Vagina (tissue), 2 donors: ENCODE measurements around the gene VAX1. TPM values are rescaled to one million over a fixed set of nuclear protein-coding genes. Genes with fewer than 3 reads are reported as not detected.
"Not testable (repeated sequence)": the region's sequence is repeated elsewhere in the genome, so short reads cannot be mapped to it uniquely, and the experiment has no call there.

ENCODE experiments used
- DNase-seq, 2 donors: peaks; one replicate each; pipeline ENCODE4 v3.0.0-alpha.2; 2017; ENCODE audit errors: extremely low spot score in 2 of 2
- H3K27ac ChIP-seq: fragments of 200-600 bp; sonication (generic); one replicate; pipeline ENCODE4 v1.5.1; 2019
- H3K27me3 ChIP-seq: fragments of 200-600 bp; sonication (generic); one replicate; pipeline ENCODE4 v1.5.1; 2019
- H3K36me3 ChIP-seq, 2 donors: fragments of 200-600 bp; sonication (generic); one replicate each; pipeline ENCODE4 v1.5.1; 2017 to 2019
- H3K4me1 ChIP-seq: fragments of 200-600 bp; sonication (generic); one replicate; pipeline ENCODE4 v1.5.1; 2019
- H3K4me3 ChIP-seq, 2 donors: fragments of 200-600 bp; sonication (generic); 1 replicate in 1 of 2; 2 replicates in 1 of 2; pipeline ENCODE4 v1.5.1; 2016 to 2019
- H3K9me3 ChIP-seq: fragments of 200-600 bp; sonication (generic); one replicate; pipeline ENCODE4 v1.5.1; 2019
- POLR2A ChIP-seq, 2 donors: fragments of 450-650 bp; IDR thresholded peaks; one replicate each; pipeline ENCODE4 v1.6.1; 2017; ENCODE audit warnings: antibody characterized with exemption in 2 of 2, mild to moderate bottlenecking in 2 of 2, moderate library complexity in 2 of 2
- POLR2AphosphoS5 ChIP-seq, 2 donors: sonication (generic); formaldehyde crosslinking; IDR thresholded peaks; one replicate each; pipeline ENCODE4 v1.9.0; 2017; ENCODE audit warnings: antibody characterized with exemption in 2 of 2, mild to moderate bottlenecking in 2 of 2, low read depth in 1 of 2; ENCODE audit not compliant: insufficient read depth in 1 of 2
- intact Hi-C: fragments of 100-400 bp; cut with DNase I; formaldehyde crosslinking; loops from one replicate; pipeline ENCODE4 v1.15.1; 2023
- microRNA-seq: library from miRNA; unstranded; fragments of <30 nt; microRNA quantifications from one replicate; pipeline ENCODE4, GENCODE V29; 2017; ENCODE audit warnings: borderline number of aligned reads, borderline replicate concordance
- small RNA-seq: library from RNA; depleted of rRNA; stranded (forward); fragments of <200 nt; gene quantifications from one replicate; pipeline ENCODE3, GENCODE V24; 2016
- total RNA-seq: library from RNA; depleted of rRNA; stranded (reverse); fragments of >200 nt; gene quantifications from one replicate; pipeline ENCODE4 v1.2.3, GENCODE V29; 2016
- TF ChIP-seq, protein P1 (sequence below), 3 experiments: fragments of 450-650 bp in 2 of 3; fragments of 200-600 bp in 1 of 3; sonication (generic) in 1 of 3; IDR thresholded peaks; one replicate each; pipeline ENCODE4 v1.5.1; 2017 to 2019; ENCODE audit warnings: antibody characterized with exemption in 3 of 3, mild to moderate bottlenecking in 2 of 3, moderate library complexity in 2 of 3

Gene VAX1
- total RNA-seq, 1 donor from 2014 or later: not detected

DNA sequence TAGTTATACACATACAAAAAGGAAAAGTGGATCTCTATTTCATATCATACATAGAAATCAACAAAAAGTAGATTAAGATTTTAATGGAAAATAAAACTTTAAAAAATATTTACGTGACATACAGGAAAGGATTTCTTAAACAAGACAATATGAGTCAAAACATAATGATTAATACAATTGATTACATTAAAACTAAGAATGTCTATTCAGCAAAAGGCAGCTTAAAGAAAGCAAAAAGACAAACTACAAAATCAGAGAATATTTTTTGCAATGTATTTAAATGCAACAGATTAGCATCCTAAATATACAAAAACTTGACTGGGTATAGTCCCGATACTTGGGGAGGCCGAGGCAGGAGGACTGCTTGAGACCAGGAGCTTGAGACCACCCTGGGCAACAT, 50.5 kb downstream of the VAX1 start:
- Histone ChIP-seq H3K27ac (no peak overlapping the region), H3K4me1 (no peaks in the 10 kb centered on the region), H3K36me3 (no peaks in the 10 kb centered on the region), H3K4me3 (no peak overlapping the region), H3K9me3 (no peaks in the 10 kb centered on the region), H3K27me3 (no peaks in the 10 kb centered on the region)
- intact Hi-C loops: no loop called here
- DNase-seq: no peak
- TF ChIP-seq POLR2AphosphoS5 (IDR thresholded peaks at IDR 0.05; ENCODE audit: insufficient read depth in 1 of 2, low read depth in 1 of 2) (no peak), POLR2A (IDR thresholded peaks at IDR 0.05) (no peak)
- TF ChIP-seq, protein P1, sequence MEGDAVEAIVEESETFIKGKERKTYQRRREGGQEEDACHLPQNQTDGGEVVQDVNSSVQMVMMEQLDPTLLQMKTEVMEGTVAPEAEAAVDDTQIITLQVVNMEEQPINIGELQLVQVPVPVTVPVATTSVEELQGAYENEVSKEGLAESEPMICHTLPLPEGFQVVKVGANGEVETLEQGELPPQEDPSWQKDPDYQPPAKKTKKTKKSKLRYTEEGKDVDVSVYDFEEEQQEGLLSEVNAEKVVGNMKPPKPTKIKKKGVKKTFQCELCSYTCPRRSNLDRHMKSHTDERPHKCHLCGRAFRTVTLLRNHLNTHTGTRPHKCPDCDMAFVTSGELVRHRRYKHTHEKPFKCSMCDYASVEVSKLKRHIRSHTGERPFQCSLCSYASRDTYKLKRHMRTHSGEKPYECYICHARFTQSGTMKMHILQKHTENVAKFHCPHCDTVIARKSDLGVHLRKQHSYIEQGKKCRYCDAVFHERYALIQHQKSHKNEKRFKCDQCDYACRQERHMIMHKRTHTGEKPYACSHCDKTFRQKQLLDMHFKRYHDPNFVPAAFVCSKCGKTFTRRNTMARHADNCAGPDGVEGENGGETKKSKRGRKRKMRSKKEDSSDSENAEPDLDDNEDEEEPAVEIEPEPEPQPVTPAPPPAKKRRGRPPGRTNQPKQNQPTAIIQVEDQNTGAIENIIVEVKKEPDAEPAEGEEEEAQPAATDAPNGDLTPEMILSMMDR (IDR thresholded peaks at IDR 0.05): no peak

DNA sequence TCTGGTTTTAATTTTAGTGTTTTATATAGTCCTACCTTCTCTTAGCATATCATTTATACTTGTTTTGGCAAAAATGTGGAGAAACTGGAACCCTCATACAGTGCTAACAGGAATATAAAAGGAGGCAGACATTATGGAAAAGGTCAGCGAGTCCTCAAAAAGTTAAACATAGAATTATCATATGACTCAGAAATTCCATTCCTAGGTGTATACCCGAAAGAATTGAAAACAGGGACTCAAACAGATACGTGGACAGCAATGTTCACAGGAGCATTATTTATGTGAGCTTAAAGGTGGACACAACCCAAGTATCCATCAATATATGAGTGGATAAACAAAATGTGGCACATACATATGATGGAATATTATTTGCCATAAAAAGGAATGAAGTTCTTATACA, 51.5 kb downstream of the VAX1 start:
- H3K27me3 ChIP-seq: no peaks in the 10 kb centered on the region
- intact Hi-C loops: no loop called here
- H3K27ac ChIP-seq: no peak overlapping the region
- H3K36me3 ChIP-seq: no peaks in the 10 kb centered on the region
- no peak for DNase-seq
- no peaks in the 10 kb centered on the region for H3K9me3 ChIP-seq
- no peak overlapping the region for H3K4me3 ChIP-seq
- TF ChIP-seq POLR2A (IDR thresholded peaks at IDR 0.05): no peak
- TF ChIP-seq POLR2AphosphoS5 (IDR thresholded peaks at IDR 0.05; ENCODE audit: insufficient read depth in 1 of 2, low read depth in 1 of 2): no peak
- TF ChIP-seq, protein P1 (IDR thresholded peaks at IDR 0.05): no peak
- H3K4me1 ChIP-seq: no peaks in the 10 kb centered on the region

DNA sequence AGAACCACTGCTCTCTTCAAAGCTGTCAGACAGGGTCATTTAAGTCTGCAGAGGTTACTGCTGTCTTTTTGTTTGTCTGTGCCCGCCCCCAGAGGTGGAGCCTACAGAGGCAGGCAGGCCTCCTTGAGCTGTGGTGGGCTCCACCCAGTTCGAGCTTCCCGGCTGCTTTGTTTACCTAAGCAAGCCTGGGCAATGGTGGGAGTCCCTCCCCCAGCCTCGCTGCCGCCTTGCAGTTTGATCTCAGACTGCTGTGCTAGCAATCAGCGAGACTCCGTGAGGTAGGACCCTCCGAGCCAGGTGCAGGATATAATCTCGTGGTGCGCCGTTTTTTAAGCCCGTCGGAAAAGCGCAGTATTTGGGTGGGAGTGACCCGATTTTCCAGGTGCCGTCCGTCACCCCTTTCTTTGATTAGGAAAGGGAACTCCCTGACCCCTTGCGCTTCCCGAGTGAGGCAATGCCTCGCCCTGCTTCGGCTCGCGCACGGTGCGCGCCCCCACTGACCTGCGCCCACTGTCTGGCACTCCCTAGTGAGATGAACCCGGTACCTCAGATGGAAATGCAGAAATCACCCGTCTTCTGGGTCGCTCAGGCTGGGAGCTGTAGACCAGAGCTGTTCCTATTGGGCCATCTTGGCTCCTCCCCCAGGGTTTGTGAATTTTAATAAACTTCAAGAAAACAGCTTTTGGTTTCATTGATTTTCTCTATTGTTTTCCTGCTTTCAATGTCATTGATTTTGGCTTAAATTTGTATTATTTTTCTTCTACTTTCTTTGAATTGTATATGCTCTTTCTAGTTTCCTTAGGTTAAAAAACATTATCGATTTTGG, 53.4 kb downstream of the VAX1 start:
- H3K27ac ChIP-seq, intact Hi-C loops, H3K27me3 ChIP-seq, H3K4me1 ChIP-seq, H3K4me3 ChIP-seq, H3K9me3 ChIP-seq, DNase-seq, H3K36me3 ChIP-seq: not testable (repeated sequence)

Small RNA genes within 50 kb of the gene (microRNA-seq; reads per million reads assigned to microRNA genes)
- not detected for gene MIR3663

Small RNA genes within 50 kb of the gene (small RNA-seq; reads per million reads assigned to genes)
- not detected for gene MIR3663

Other genes starting within 250 kb of the VAX1 start
- 7.4 TPM for gene SHTN1, start 133.1 kb downstream of the VAX1 start, total RNA-seq
- gene KCNK18, start 59.2 kb upstream of the VAX1 start, total RNA-seq: not detected
- 11.5 TPM for gene SLC18A2, start 102.8 kb upstream of the VAX1 start, total RNA-seq
- gene PDZD8, start 237.2 kb upstream of the VAX1 start, total RNA-seq: 27.0 TPM